ENCODE data around the gene CAMK2D.
"Not testable (repeated sequence)": the region's sequence is repeated elsewhere in the genome, so short reads cannot be mapped to it uniquely, and the experiment has no call there.

CAMK2D gene

GRCh38 chr4:113727802-113728201 lies 33.7 kb downstream of the CAMK2D start:
- DNase-seq, result no peak

- no peak for DNase-seq
Observed at GRCh38 chr4:113725963-113726362, 35.6 kb downstream of the CAMK2D start.

GRCh38 chr4:113718252-113718651 lies 43.3 kb downstream of the CAMK2D start:
- no peak for DNase-seq

- no peak for DNase-seq
Observed at GRCh38 chr4:113711883-113712662, 49.5 kb downstream of the CAMK2D start.

GRCh38 chr4:113708250-113708649 lies 53.3 kb downstream of the CAMK2D start:
- no peak for DNase-seq

GRCh38 chr4:113707048-113707447 lies 54.5 kb downstream of the CAMK2D start:
- DNase-seq, result no peak

GRCh38 chr4:113705097-113705496 lies 56.4 kb downstream of the CAMK2D start:
- DNase-seq, result not testable (repeated sequence)

- not testable (repeated sequence) for DNase-seq
Observed at GRCh38 chr4:113702596-113702995, 58.9 kb downstream of the CAMK2D start.

GRCh38 chr4:113701169-113701568 lies 60.4 kb downstream of the CAMK2D start:
- no peak for DNase-seq

- DNase-seq, result no peak
Observed at GRCh38 chr4:113700602-113701150, 60.9 kb downstream of the CAMK2D start.

GRCh38 chr4:113699772-113700171 lies 61.8 kb downstream of the CAMK2D start:
- no peak for DNase-seq

GRCh38 chr4:113697429-113697828 lies 64.1 kb downstream of the CAMK2D start:
- DNase-seq, result no peak

GRCh38 chr4:113695328-113696169 lies 66.0 kb downstream of the CAMK2D start:
- DNase-seq, result no peak

- DNase-seq, result no peak
Observed at GRCh38 chr4:113694008-113694407, 67.5 kb downstream of the CAMK2D start.

- no peak for DNase-seq
Observed at GRCh38 chr4:113692809-113693411, 68.6 kb downstream of the CAMK2D start.

- no peak for DNase-seq
Observed at GRCh38 chr4:113691676-113692075, 69.9 kb downstream of the CAMK2D start.

GRCh38 chr4:113689394-113689793 lies 72.1 kb downstream of the CAMK2D start:
- no peak for DNase-seq

- DNase-seq, result no peak
Observed at GRCh38 chr4:113687067-113687718, 74.3 kb downstream of the CAMK2D start.

- not testable (repeated sequence) for DNase-seq
Observed at GRCh38 chr4:113685157-113685556, 76.4 kb downstream of the CAMK2D start.

- DNase-seq, result no peak
Observed at GRCh38 chr4:113684534-113685091, 76.9 kb downstream of the CAMK2D start.

- no peak for DNase-seq
Observed at GRCh38 chr4:113682730-113683537, 78.6 kb downstream of the CAMK2D start.

- DNase-seq, result no peak
Observed at GRCh38 chr4:113678641-113679040, 82.9 kb downstream of the CAMK2D start.
